ENCODE results near the gene TBL2.

- TF ChIP-seq, protein P1, sequence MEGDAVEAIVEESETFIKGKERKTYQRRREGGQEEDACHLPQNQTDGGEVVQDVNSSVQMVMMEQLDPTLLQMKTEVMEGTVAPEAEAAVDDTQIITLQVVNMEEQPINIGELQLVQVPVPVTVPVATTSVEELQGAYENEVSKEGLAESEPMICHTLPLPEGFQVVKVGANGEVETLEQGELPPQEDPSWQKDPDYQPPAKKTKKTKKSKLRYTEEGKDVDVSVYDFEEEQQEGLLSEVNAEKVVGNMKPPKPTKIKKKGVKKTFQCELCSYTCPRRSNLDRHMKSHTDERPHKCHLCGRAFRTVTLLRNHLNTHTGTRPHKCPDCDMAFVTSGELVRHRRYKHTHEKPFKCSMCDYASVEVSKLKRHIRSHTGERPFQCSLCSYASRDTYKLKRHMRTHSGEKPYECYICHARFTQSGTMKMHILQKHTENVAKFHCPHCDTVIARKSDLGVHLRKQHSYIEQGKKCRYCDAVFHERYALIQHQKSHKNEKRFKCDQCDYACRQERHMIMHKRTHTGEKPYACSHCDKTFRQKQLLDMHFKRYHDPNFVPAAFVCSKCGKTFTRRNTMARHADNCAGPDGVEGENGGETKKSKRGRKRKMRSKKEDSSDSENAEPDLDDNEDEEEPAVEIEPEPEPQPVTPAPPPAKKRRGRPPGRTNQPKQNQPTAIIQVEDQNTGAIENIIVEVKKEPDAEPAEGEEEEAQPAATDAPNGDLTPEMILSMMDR (IDR thresholded peaks at IDR 0.05; ENCODE audit: insufficient read depth, low read length), result no peak
- no peak; the same call in 1 of the 2 replicates for TF ChIP-seq POLR2AphosphoS5 (IDR thresholded peaks at IDR 0.05; ENCODE audit: low read depth)
These were observed 56.7 kb downstream of the TBL2 start for GRCh38 chr7:73521636-73522104.
